Panc1 (cell line): ENCODE measurements around the gene MACROD2.
A peak's percentile ranks its signal among the peaks of the same experiment; 100 is the strongest.

Source experiments
- POLR2AphosphoS5 ChIP-seq: IDR thresholded peaks from 2 replicates; pipeline ENCODE4 v1.6.1; 2012; ENCODE audit warnings: mild to moderate bottlenecking, low read depth, low read length, moderate library complexity
- SIN3A ChIP-seq: IDR thresholded peaks from 2 replicates; pipeline ENCODE4 v1.6.1; 2012; ENCODE audit warnings: low read depth, mild to moderate bottlenecking, low read length, moderate library complexity, borderline replicate concordance; ENCODE audit not compliant: insufficient read depth
- TCF7L2 ChIP-seq: IDR thresholded peaks from 2 replicates; pipeline ENCODE4 v1.6.1; 2011; ENCODE audit warnings: mild to moderate bottlenecking, low read depth, low read length, inconsistent platforms
- TF ChIP-seq, protein P1 (sequence below): fragments of 450-650 bp; IDR thresholded peaks from 2 replicates; pipeline ENCODE4 v1.5.1; 2017; ENCODE audit warnings: mild to moderate bottlenecking
- TF ChIP-seq, protein P2 (sequence below), 2 experiments: IDR thresholded peaks; 2 replicates each; pipeline ENCODE4 v1.6.1; 2011 to 2012; ENCODE audit warnings: low read depth in 2 of 2, control low read depth in 1 of 2, low read length in 1 of 2, mild to moderate bottlenecking in 1 of 2, moderate library complexity in 1 of 2; ENCODE audit not compliant: insufficient read depth in 1 of 2

DNA sequence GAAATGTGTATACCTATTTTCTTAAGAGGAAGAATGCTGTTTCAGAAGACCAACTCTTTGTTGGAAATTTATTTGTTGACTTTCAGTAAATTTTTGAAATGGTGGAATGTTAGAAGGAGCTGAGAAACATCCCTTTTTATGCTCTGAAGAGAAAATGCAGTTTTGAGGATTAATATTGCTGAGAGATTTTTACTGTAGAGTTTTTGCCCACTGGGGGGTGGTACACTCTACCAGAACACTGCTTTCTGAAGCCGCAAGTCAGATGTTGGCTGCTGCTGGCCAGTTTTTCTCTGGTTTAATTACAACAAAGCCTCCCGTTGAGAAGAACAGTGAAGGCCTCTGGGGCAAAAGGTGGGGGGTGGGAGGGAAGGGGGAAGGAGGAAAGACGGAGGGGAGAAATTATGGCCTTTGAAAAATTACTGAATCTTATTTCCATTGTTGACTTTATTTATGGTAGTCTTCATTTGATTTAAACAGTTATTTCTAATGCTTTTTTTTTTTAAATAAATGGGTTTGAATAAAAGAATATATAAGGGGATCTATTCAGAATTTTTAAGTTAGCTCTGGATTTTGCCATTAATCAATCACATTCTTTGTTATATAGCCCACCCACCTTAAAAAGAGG is 339.1 kb downstream of the MACROD2 start:
- TF ChIP-seq POLR2AphosphoS5, result no peak
- TF ChIP-seq, protein P1, sequence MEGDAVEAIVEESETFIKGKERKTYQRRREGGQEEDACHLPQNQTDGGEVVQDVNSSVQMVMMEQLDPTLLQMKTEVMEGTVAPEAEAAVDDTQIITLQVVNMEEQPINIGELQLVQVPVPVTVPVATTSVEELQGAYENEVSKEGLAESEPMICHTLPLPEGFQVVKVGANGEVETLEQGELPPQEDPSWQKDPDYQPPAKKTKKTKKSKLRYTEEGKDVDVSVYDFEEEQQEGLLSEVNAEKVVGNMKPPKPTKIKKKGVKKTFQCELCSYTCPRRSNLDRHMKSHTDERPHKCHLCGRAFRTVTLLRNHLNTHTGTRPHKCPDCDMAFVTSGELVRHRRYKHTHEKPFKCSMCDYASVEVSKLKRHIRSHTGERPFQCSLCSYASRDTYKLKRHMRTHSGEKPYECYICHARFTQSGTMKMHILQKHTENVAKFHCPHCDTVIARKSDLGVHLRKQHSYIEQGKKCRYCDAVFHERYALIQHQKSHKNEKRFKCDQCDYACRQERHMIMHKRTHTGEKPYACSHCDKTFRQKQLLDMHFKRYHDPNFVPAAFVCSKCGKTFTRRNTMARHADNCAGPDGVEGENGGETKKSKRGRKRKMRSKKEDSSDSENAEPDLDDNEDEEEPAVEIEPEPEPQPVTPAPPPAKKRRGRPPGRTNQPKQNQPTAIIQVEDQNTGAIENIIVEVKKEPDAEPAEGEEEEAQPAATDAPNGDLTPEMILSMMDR, result peak; percentile 39
- TF ChIP-seq, protein P2, sequence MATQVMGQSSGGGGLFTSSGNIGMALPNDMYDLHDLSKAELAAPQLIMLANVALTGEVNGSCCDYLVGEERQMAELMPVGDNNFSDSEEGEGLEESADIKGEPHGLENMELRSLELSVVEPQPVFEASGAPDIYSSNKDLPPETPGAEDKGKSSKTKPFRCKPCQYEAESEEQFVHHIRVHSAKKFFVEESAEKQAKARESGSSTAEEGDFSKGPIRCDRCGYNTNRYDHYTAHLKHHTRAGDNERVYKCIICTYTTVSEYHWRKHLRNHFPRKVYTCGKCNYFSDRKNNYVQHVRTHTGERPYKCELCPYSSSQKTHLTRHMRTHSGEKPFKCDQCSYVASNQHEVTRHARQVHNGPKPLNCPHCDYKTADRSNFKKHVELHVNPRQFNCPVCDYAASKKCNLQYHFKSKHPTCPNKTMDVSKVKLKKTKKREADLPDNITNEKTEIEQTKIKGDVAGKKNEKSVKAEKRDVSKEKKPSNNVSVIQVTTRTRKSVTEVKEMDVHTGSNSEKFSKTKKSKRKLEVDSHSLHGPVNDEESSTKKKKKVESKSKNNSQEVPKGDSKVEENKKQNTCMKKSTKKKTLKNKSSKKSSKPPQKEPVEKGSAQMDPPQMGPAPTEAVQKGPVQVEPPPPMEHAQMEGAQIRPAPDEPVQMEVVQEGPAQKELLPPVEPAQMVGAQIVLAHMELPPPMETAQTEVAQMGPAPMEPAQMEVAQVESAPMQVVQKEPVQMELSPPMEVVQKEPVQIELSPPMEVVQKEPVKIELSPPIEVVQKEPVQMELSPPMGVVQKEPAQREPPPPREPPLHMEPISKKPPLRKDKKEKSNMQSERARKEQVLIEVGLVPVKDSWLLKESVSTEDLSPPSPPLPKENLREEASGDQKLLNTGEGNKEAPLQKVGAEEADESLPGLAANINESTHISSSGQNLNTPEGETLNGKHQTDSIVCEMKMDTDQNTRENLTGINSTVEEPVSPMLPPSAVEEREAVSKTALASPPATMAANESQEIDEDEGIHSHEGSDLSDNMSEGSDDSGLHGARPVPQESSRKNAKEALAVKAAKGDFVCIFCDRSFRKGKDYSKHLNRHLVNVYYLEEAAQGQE (IDR thresholded peaks at IDR 0.05; ENCODE audit: insufficient read depth in 1 of 2, low read depth in 2 of 2, low read length in 1 of 2), result no peak
- no peak for TF ChIP-seq TCF7L2
- no peak for TF ChIP-seq SIN3A
